ENCODE measurements around the gene FAM13C.

- no peak for TF ChIP-seq CTCF (IDR thresholded peaks at IDR 0.05)
- TF ChIP-seq EP300 (IDR thresholded peaks at IDR 0.05): peak in 1 of 2 donors; percentile 11
Observed at GRCh38 chr10:59362959-59363381, 621 bp upstream of the FAM13C start.

Measured in tibial nerve (tissue), 4 donors.